Measurements from ENCODE around the gene SLC9A9. TPM values are rescaled to one million over a fixed set of nuclear protein-coding genes. Genes with fewer than 3 reads are reported as not detected.

SLC9A9 gene
- total RNA-seq, 1 experiment from 2014 or later, result 1.4 TPM

DNA sequence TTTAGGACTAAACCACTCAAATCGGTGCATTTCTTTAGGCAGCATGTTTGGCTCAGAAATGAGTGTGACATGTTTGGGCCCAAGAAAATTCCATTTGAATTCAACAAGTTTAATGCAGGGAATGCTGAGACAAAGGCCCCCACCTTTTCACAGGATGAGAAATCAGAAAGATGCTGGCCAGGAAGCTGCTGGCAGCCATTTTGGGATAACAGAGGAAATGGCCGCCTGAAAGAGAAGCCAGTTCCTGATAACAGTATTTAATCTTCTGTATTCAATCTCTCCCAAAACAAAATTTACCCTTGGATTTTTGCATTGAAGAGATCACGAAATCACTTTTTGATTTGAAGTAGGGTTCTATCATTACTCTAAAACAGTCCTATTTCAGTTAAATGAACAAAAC lies 350.9 kb downstream of the SLC9A9 start:
- H3K9me3 ChIP-seq (ENCODE audit: low read depth, low read length, poor library complexity, severe bottlenecking), result no peaks in the 10 kb centered on the region
- H3K27ac ChIP-seq (ENCODE audit: low read depth, low read length, poor library complexity, severe bottlenecking), result no peak overlapping the region
- no peaks in the 10 kb centered on the region for H3K27me3 ChIP-seq (replicated peaks; ENCODE audit: insufficient read depth, low read depth, low read length, poor library complexity)
- DNase-seq (ENCODE audit: low spot score), result no peak
- H3K4me3 ChIP-seq (ENCODE audit: low read depth, low read length, poor library complexity, severe bottlenecking), result no peak overlapping the region
- no peak for TF ChIP-seq EZH2 (IDR thresholded peaks at IDR 0.05; ENCODE audit: borderline replicate concordance, low read depth, low read length, poor library complexity, severe bottlenecking)
- TF ChIP-seq, protein P1, sequence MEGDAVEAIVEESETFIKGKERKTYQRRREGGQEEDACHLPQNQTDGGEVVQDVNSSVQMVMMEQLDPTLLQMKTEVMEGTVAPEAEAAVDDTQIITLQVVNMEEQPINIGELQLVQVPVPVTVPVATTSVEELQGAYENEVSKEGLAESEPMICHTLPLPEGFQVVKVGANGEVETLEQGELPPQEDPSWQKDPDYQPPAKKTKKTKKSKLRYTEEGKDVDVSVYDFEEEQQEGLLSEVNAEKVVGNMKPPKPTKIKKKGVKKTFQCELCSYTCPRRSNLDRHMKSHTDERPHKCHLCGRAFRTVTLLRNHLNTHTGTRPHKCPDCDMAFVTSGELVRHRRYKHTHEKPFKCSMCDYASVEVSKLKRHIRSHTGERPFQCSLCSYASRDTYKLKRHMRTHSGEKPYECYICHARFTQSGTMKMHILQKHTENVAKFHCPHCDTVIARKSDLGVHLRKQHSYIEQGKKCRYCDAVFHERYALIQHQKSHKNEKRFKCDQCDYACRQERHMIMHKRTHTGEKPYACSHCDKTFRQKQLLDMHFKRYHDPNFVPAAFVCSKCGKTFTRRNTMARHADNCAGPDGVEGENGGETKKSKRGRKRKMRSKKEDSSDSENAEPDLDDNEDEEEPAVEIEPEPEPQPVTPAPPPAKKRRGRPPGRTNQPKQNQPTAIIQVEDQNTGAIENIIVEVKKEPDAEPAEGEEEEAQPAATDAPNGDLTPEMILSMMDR (conservative IDR thresholded peaks at IDR 0.05; ENCODE audit: low read depth, low read length), result no peak
- ChIA-PET CTCF (no interaction called here), POLR2A (ENCODE audit: low non-redundant PET) (interaction anchor here (0.7 kb wide), 1 partner anchor 257 kb away, joined by 3 read pairs; no protein-coding TSS in a partner anchor)
- no peaks in the 10 kb centered on the region for H3K36me3 ChIP-seq (ENCODE audit: insufficient read depth, low read length, poor library complexity, severe bottlenecking)
- peaks cover 11% of the 10 kb centered on the region for H3K4me1 ChIP-seq (ENCODE audit: insufficient read depth, low read length, poor library complexity, severe bottlenecking)
- intact Hi-C loops (cut with micrococcal nuclease; ENCODE audit: unreplicated experiment), result no loop called here
- BruUV-seq (replicated peaks), result no TSS peak

DNA sequence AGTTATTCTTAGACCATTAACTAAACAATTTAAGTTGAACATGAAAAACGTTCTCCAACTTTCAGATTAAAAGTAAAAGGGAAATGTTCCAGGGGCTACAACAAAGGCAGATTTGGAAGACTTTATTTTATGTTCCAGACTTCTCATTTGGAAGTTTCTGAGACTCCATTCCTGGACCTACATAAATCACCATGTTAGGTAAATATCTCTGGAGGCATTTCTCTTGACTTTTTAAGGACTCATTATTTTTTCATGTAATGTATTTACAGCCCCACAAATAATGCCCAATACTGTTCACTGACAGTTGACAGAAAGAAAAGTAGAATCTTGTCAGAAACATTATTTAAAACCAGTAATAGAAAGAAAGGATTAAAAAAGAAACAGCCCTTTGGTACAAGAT lies 352.1 kb downstream of the SLC9A9 start:
- H3K4me1 ChIP-seq (ENCODE audit: insufficient read depth, low read length, poor library complexity, severe bottlenecking), result peaks cover under 1% of the 10 kb centered on the region
- no peak overlapping the region for H3K4me3 ChIP-seq (ENCODE audit: low read depth, low read length, poor library complexity, severe bottlenecking)
- no peak for TF ChIP-seq EZH2 (IDR thresholded peaks at IDR 0.05; ENCODE audit: borderline replicate concordance, low read depth, low read length, poor library complexity, severe bottlenecking)
- TF ChIP-seq, protein P1 (conservative IDR thresholded peaks at IDR 0.05; ENCODE audit: low read depth, low read length), result no peak
- H3K36me3 ChIP-seq (ENCODE audit: insufficient read depth, low read length, poor library complexity, severe bottlenecking), result no peaks in the 10 kb centered on the region
- no TSS peak for BruUV-seq (replicated peaks)
- intact Hi-C loops (cut with micrococcal nuclease; ENCODE audit: unreplicated experiment), result no loop called here
- no peak overlapping the region for H3K27ac ChIP-seq (ENCODE audit: low read depth, low read length, poor library complexity, severe bottlenecking)
- CTCF ChIA-PET, result no interaction called here
- H3K9me3 ChIP-seq (ENCODE audit: low read depth, low read length, poor library complexity, severe bottlenecking), result no peaks in the 10 kb centered on the region
- H3K27me3 ChIP-seq (replicated peaks; ENCODE audit: insufficient read depth, low read depth, low read length, poor library complexity), result no peaks in the 10 kb centered on the region
- no peak for DNase-seq (ENCODE audit: low spot score)
- POLR2A ChIA-PET (ENCODE audit: low non-redundant PET), result no interaction called here

DNA sequence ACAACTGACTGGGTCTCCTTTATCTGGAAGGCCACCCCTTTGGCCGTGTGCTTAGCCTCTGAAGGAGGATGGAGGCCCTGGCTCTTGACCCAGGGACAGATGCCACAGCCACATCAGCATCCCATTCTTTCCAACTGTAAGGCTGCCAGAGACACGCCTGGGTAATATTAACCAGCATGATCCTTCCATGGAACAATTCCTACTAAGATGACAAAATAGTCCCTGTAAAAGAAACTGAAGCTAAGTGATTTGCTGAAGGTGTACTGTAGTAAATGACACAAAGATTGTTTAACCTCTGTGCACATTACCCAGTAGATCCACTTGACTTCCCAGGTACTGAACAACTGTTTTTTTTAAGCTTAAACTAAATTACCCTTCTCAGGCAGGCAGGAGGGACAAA lies 352.7 kb downstream of the SLC9A9 start:
- CTCF ChIA-PET, result no interaction called here
- H3K4me1 ChIP-seq (ENCODE audit: insufficient read depth, low read length, poor library complexity, severe bottlenecking), result no peaks in the 10 kb centered on the region
- H3K36me3 ChIP-seq (ENCODE audit: insufficient read depth, low read length, poor library complexity, severe bottlenecking), result no peaks in the 10 kb centered on the region
- TF ChIP-seq, protein P1 (conservative IDR thresholded peaks at IDR 0.05; ENCODE audit: low read depth, low read length), result no peak
- no peak for TF ChIP-seq EZH2 (IDR thresholded peaks at IDR 0.05; ENCODE audit: borderline replicate concordance, low read depth, low read length, poor library complexity, severe bottlenecking)
- DNase-seq (ENCODE audit: low spot score), result no peak
- POLR2A ChIA-PET (ENCODE audit: low non-redundant PET), result no interaction called here
- no peaks in the 10 kb centered on the region for H3K9me3 ChIP-seq (ENCODE audit: low read depth, low read length, poor library complexity, severe bottlenecking)
- BruUV-seq (replicated peaks), result no TSS peak
- no peak overlapping the region for H3K4me3 ChIP-seq (ENCODE audit: low read depth, low read length, poor library complexity, severe bottlenecking)
- intact Hi-C loops (cut with micrococcal nuclease; ENCODE audit: unreplicated experiment), result no loop called here
- no peak overlapping the region for H3K27ac ChIP-seq (ENCODE audit: low read depth, low read length, poor library complexity, severe bottlenecking)
- no peaks in the 10 kb centered on the region for H3K27me3 ChIP-seq (replicated peaks; ENCODE audit: insufficient read depth, low read depth, low read length, poor library complexity)
